ENCODE results near the gene SLC19A1.
"Not testable (repeated sequence)": the region's sequence is repeated elsewhere in the genome, so short reads cannot be mapped to it uniquely, and the experiment has no call there.

The SLC19A1 gene

GRCh38 chr21:45502006-45502345 lies 40.3 kb downstream of the SLC19A1 start:
- no peak overlapping the region for H3K4me2 ChIP-seq (ENCODE audit: insufficient read depth, low read length)
- H3K9ac ChIP-seq (ENCODE audit: low read depth, low read length): no peak overlapping the region

GRCh38 chr21:45501081-45502005 lies 40.9 kb downstream of the SLC19A1 start:
- not testable (repeated sequence) for H3K79me2 ChIP-seq (ENCODE audit: insufficient read depth, low read length); H4K20me1 ChIP-seq (ENCODE audit: insufficient read depth, low read length); H3K9ac ChIP-seq (ENCODE audit: low read depth, low read length); H3K4me2 ChIP-seq (ENCODE audit: insufficient read depth, low read length); H3K4me3 ChIP-seq (ENCODE audit: low read depth in 1 of 2, low read length in 2 of 2); H3K36me3 ChIP-seq (ENCODE audit: insufficient read depth, low read length); H3K27ac ChIP-seq (ENCODE audit: low read length); ATAC-seq (ENCODE audit: insufficient read depth, low read depth); H3K4me1 ChIP-seq (ENCODE audit: insufficient read depth, low read length); H3K9me3 ChIP-seq (ENCODE audit: insufficient read depth, low read length, severe bottlenecking); H2AFZ ChIP-seq (ENCODE audit: low read depth, low read length); DNase-seq; H3K27me3 ChIP-seq (ENCODE audit: insufficient read depth, low read length, poor library complexity)

More at GRCh38 chr21:45502006-45502345, 40.3 kb downstream of the SLC19A1 start:
- Histone ChIP-seq H3K9me3 (ENCODE audit: insufficient read depth, low read length, severe bottlenecking) (no peaks in the 10 kb centered on the region), H3K36me3 (ENCODE audit: insufficient read depth, low read length) (no peaks in the 10 kb centered on the region), H3K27ac (ENCODE audit: low read length) (no peak overlapping the region), H2AFZ (ENCODE audit: low read depth, low read length) (no peak overlapping the region), H3K4me1 (ENCODE audit: insufficient read depth, low read length) (no peaks in the 10 kb centered on the region), H3K79me2 (ENCODE audit: insufficient read depth, low read length) (no peaks in the 10 kb centered on the region), H4K20me1 (ENCODE audit: insufficient read depth, low read length) (no peaks in the 10 kb centered on the region), H3K27me3 (ENCODE audit: insufficient read depth, low read length, poor library complexity) (no peaks in the 10 kb centered on the region), H3K4me3 (ENCODE audit: low read depth in 1 of 2, low read length in 2 of 2) (no peak overlapping the region)
- DNase-seq (no peak), ATAC-seq (ENCODE audit: insufficient read depth, low read depth) (no peak)
- no peak for TF ChIP-seq EZH2 (IDR thresholded peaks at IDR 0.05; ENCODE audit: borderline replicate concordance, low read depth, low read length, severe bottlenecking)
- TF ChIP-seq CTCF (IDR thresholded peaks at IDR 0.05; ENCODE audit: borderline replicate concordance, extremely low read depth, low read length, poor library complexity, severe bottlenecking): no peak

GRCh38 chr21:45499970-45500577 lies 42.2 kb downstream of the SLC19A1 start:
- Histone ChIP-seq H3K27me3 (ENCODE audit: insufficient read depth, low read length, poor library complexity) (no peaks in the 10 kb centered on the region), H4K20me1 (ENCODE audit: insufficient read depth, low read length) (no peaks in the 10 kb centered on the region; the same call in 1 of the 2 replicates), H3K4me1 (ENCODE audit: insufficient read depth, low read length) (no peaks in the 10 kb centered on the region), H3K27ac (ENCODE audit: low read length) (no peak overlapping the region), H2AFZ (ENCODE audit: low read depth, low read length) (no peak overlapping the region), H3K4me2 (ENCODE audit: insufficient read depth, low read length) (no peak overlapping the region), H3K79me2 (ENCODE audit: insufficient read depth, low read length) (no peaks in the 10 kb centered on the region), H3K9ac (ENCODE audit: low read depth, low read length) (no peak overlapping the region), H3K36me3 (ENCODE audit: insufficient read depth, low read length) (no peaks in the 10 kb centered on the region), H3K9me3 (ENCODE audit: insufficient read depth, low read length, severe bottlenecking) (no peaks in the 10 kb centered on the region), H3K4me3 (ENCODE audit: low read depth in 1 of 2, low read length in 2 of 2) (no peak overlapping the region)
- TF ChIP-seq EZH2 (IDR thresholded peaks at IDR 0.05; ENCODE audit: borderline replicate concordance, low read depth, low read length, severe bottlenecking) (no peak), CTCF (IDR thresholded peaks at IDR 0.05; ENCODE audit: borderline replicate concordance, extremely low read depth, low read length, poor library complexity, severe bottlenecking) (no peak)
- no peak for DNase-seq
- ATAC-seq (ENCODE audit: insufficient read depth, low read depth): no peak

- Histone ChIP-seq H3K36me3 (ENCODE audit: insufficient read depth, low read length) (no peaks in the 10 kb centered on the region), H3K9me3 (ENCODE audit: insufficient read depth, low read length, severe bottlenecking) (no peaks in the 10 kb centered on the region), H3K79me2 (ENCODE audit: insufficient read depth, low read length) (no peaks in the 10 kb centered on the region), H3K9ac (ENCODE audit: low read depth, low read length) (no peak overlapping the region), H4K20me1 (ENCODE audit: insufficient read depth, low read length) (no peaks in the 10 kb centered on the region; the same call in 1 of the 2 replicates), H3K4me1 (ENCODE audit: insufficient read depth, low read length) (no peaks in the 10 kb centered on the region), H2AFZ (ENCODE audit: low read depth, low read length) (no peak overlapping the region), H3K4me2 (ENCODE audit: insufficient read depth, low read length) (no peak overlapping the region), H3K27me3 (ENCODE audit: insufficient read depth, low read length, poor library complexity) (no peaks in the 10 kb centered on the region), H3K27ac (ENCODE audit: low read length) (no peak overlapping the region), H3K4me3 (ENCODE audit: low read depth in 1 of 2, low read length in 2 of 2) (no peak overlapping the region)
- TF ChIP-seq CTCF (IDR thresholded peaks at IDR 0.05; ENCODE audit: borderline replicate concordance, extremely low read depth, low read length, poor library complexity, severe bottlenecking): no peak
- no peak for TF ChIP-seq EZH2 (IDR thresholded peaks at IDR 0.05; ENCODE audit: borderline replicate concordance, low read depth, low read length, severe bottlenecking)
- ATAC-seq (ENCODE audit: insufficient read depth, low read depth) (no peak), DNase-seq (no peak)
Observed at GRCh38 chr21:45499201-45499750, 43.0 kb downstream of the SLC19A1 start.
